C4-2B (cell line): ENCODE results near the gene OR6C70.

Source experiments
- CTCF ChIP-seq: fragments of 450-650 bp; conservative IDR thresholded peaks from 2 replicates; pipeline ENCODE4 v1.5.1; 2017; ENCODE audit warnings: mild to moderate bottlenecking
- ZFX ChIP-seq: fragments of 450-650 bp; IDR thresholded peaks from 2 replicates; pipeline ENCODE4 v1.6.1; 2017

DNA sequence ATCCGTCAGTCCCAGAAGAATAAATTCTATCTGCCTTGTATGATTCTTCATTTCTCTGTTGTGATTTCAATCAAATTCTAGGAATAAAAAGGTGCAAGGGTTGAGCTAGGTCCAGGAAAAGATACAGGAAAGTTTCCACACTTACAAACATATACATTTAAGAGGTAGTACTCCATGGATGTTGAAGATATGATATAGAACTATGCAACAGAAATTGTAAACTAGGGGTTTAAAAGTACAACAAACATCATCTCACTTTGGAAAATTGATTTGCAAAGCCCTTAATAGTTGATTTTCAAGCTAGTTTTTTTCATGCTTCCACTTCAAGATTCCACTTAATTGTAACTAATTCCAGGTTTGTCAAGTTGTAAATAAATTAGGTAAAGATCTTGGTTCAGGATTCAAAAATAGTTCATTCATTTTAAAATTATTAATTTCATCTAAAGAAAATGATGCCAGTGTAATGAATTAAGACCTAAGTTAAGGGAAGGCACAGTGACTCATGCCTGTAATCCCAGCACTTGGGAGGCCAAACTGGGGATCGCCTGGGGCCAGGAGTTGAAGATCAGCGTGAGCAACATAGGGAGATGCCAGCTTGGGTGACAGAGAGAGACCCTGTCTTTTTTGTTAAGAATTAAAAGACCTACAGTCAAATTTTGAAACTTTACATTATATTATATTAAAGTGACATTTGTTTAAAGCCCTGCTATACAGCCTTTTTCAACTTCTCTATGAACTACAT is at the start of gene OR6C70:
- no peak for TF ChIP-seq CTCF
- no peak for TF ChIP-seq ZFX
